ENCODE measurements around the gene HIVEP1.

Gene HIVEP1

DNA sequence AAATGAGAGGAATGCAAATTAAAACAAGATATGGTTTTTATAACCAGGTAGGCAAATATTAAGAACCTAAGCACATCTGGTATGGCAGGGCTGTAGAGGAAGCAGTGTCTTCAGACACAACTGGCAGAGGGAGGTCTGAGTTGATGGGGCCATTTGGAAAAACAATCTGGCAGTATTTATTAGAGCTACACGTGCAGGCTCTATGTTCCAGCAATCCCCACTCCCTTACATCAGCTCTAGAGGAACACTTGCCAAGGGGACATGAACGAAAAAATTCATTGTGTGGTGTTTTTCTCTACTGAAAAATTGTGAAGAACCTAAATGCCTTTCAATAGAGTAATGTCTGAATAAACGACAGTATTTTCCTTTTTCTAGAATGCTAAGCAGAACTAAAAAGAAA lies 166.4 kb downstream of the HIVEP1 start:
- H3K4me3 ChIP-seq (ENCODE audit: low read depth, low read length) = no peak overlapping the region
- ChIA-PET POLR2A (no interaction called here), CTCF (no interaction called here)
- TF ChIP-seq CTCF (IDR thresholded peaks at IDR 0.05; ENCODE audit: insufficient read depth, low read length, missing control alignments) = no peak
- no peak for DNase-seq (ENCODE audit: low read depth, low spot score)

- DNase-seq (ENCODE audit: low read depth, low spot score) = no peak
- POLR2A ChIA-PET = no interaction called here
- CTCF ChIA-PET = no interaction called here
- no peak overlapping the region for H3K4me3 ChIP-seq (ENCODE audit: low read depth, low read length)
- TF ChIP-seq CTCF (IDR thresholded peaks at IDR 0.05; ENCODE audit: insufficient read depth, low read length, missing control alignments) = no peak
Observed at GRCh38 chr6:12181481-12181880, 169.4 kb downstream of the HIVEP1 start.

- POLR2A ChIA-PET = no interaction called here
Observed at GRCh38 chr6:12182676-12183075, 170.6 kb downstream of the HIVEP1 start.

GRCh38 chr6:12185081-12185673 lies 173.1 kb downstream of the HIVEP1 start:
- TF ChIP-seq CTCF (IDR thresholded peaks at IDR 0.05; ENCODE audit: insufficient read depth, low read length, missing control alignments) = no peak
- POLR2A ChIA-PET = no interaction called here
- no peak for DNase-seq (ENCODE audit: low read depth, low spot score)
- no peak overlapping the region for H3K4me3 ChIP-seq (ENCODE audit: low read depth, low read length)
- CTCF ChIA-PET = no interaction called here

More at GRCh38 chr6:12182676-12183075, 170.6 kb downstream of the HIVEP1 start:
- TF ChIP-seq CTCF (IDR thresholded peaks at IDR 0.05; ENCODE audit: insufficient read depth, low read length, missing control alignments) = no peak
- CTCF ChIA-PET = no interaction called here
- no peak overlapping the region for H3K4me3 ChIP-seq (ENCODE audit: low read depth, low read length)
- no peak for DNase-seq (ENCODE audit: low read depth, low spot score)

DNA sequence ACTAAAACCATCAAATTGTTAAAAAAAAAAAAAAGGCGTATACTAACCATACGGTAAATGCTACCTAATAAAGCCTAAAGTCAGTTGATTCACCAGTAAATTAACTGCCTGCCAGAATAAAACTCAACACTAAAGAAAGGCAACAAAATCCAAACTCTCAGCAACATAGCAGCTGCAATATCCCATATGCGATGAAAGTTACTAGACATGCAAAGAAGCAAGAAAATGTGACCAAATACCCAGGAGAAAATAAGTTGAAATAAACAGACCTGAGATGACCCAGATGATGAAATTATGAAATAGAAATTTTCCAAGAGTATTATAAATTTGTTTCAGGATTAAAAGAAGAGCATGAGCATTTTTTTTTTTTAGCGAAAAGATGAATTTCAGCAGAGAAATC lies 174.4 kb downstream of the HIVEP1 start:
- TF ChIP-seq CTCF (IDR thresholded peaks at IDR 0.05; ENCODE audit: insufficient read depth, low read length, missing control alignments) = no peak
- CTCF ChIA-PET = no interaction called here
- DNase-seq (ENCODE audit: low read depth, low spot score) = no peak
- no peak overlapping the region for H3K4me3 ChIP-seq (ENCODE audit: low read depth, low read length)
- POLR2A ChIA-PET = no interaction called here

GRCh38 chr6:12189150-12189549 lies 177.0 kb downstream of the HIVEP1 start:
- CTCF ChIA-PET = no interaction called here

More at GRCh38 chr6:12189150-12189549, 177.0 kb downstream of the HIVEP1 start:
- H3K4me3 ChIP-seq (ENCODE audit: low read depth, low read length) = no peak overlapping the region
- DNase-seq (ENCODE audit: low read depth, low spot score) = no peak
- no peak for TF ChIP-seq CTCF (IDR thresholded peaks at IDR 0.05; ENCODE audit: insufficient read depth, low read length, missing control alignments)
- POLR2A ChIA-PET = no interaction called here
